RWPE2 (cell line): ENCODE data around the gene RPS5.
A peak's percentile ranks its signal among the peaks of the same experiment; 100 is the strongest.
"Not testable (repeated sequence)": the region's sequence is repeated elsewhere in the genome, so short reads cannot be mapped to it uniquely, and the experiment has no call there.

Experiments
- ATAC-seq: fragments of 200-7000 bp; cut with Tn5 transposase; 3 replicates; pipeline ENCODE4 v1.9.1; 2021; ENCODE audit warnings: low read depth
- DNase-seq: peaks from one replicate; pipeline ENCODE4 v3.0.0-alpha.2; 2020; ENCODE audit warnings: low spot score
- H3K27ac ChIP-seq: fragments of 450-650 bp; 2 replicates; pipeline ENCODE4 v1.5.1; 2017; ENCODE audit warnings: mild to moderate bottlenecking; ENCODE audit not compliant: poor library complexity, severe bottlenecking
- H3K27me3 ChIP-seq: fragments of 250-450 bp; sonication (Bioruptor Pico); 2 replicates; pipeline ENCODE4 v1.5.1; 2021; ENCODE audit warnings: mild to moderate bottlenecking, moderate library complexity; ENCODE audit not compliant: insufficient read depth, poor library complexity, severe bottlenecking
- H3K36me3 ChIP-seq: fragments of 250-450 bp; sonication (Bioruptor Pico); 2 replicates; pipeline ENCODE4 v1.5.1; 2020; ENCODE audit warnings: low read depth, mild to moderate bottlenecking, moderate library complexity
- H3K4me1 ChIP-seq: fragments of 250-450 bp; sonication (Bioruptor Pico); 2 replicates; pipeline ENCODE4 v1.5.1; 2021; ENCODE audit warnings: mild to moderate bottlenecking, moderate library complexity; ENCODE audit not compliant: insufficient read depth, poor library complexity, severe bottlenecking
- H3K4me3 ChIP-seq: fragments of 250-450 bp; sonication (Bioruptor Pico); 2 replicates; pipeline ENCODE4 v1.5.1; 2021; ENCODE audit warnings: mild to moderate bottlenecking, moderate library complexity; ENCODE audit not compliant: severe bottlenecking
- H3K9me3 ChIP-seq: fragments of 250-450 bp; sonication (Bioruptor Pico); 2 replicates; pipeline ENCODE4 v1.5.1; 2021; ENCODE audit warnings: mild to moderate bottlenecking, moderate library complexity; ENCODE audit not compliant: severe bottlenecking
- TF ChIP-seq, protein P1 (sequence below): fragments of 450-650 bp; IDR thresholded peaks from one replicate; pipeline ENCODE4 v1.5.1; 2017; ENCODE audit warnings: mild to moderate bottlenecking, moderate library complexity; ENCODE audit not compliant: poor library complexity, severe bottlenecking

RPS5 gene

DNA sequence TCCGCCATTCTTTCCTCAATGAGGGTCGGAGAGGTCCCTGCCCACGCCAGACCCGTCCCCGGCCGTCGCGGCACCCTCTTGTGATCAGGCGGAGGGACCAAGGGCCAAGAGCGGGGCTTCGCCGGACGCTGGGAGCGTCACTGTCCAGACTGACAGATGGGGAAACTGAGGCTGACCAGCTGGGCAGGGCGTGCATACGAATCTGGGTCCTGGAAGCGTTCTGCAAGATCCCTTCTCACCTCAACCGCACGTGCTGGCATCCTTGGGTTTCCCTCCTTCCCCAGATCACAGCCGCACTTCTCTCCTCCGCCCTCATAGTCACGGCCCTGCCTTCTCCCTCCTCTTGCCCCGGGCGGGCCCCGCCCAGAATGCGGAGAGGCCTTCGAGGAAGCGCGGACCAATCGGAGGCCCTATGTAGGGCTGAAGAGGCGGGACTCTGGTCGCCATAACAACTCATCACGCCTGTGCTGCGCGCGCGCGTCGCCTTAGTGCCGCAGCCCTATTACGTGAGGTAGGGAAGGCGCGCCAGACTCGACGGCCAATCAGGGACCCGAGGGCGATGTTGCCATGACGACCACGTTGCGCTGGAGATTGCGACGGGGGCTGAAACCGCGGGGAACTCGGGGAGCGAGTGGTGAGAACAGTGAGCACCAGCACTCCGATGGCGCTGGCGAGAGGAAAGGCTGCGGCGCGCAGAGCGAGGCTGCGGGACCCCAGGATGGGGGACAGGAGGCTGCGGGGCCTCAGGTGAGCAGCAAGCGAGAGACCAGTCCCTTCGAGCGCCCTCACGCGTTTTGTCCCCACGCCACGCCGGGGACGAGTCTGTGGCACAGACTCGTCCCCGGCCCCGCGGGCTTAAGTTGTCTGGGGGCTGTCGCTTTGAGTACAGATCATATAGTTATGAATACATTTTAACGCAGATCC, 14.1 kb downstream of the RPS5 start:
- Histone ChIP-seq H3K36me3 (no peaks in the 10 kb centered on the region), H3K27ac (peak overlapping the region; percentile 33), H3K9me3 (no peaks in the 10 kb centered on the region), H3K27me3 (no peaks in the 10 kb centered on the region), H3K4me3 (peak overlapping the region; percentile 60), H3K4me1 (peaks cover 4% of the 10 kb centered on the region)
- DNase-seq (peak; percentile 99), ATAC-seq (peak; percentile 93)
- TF ChIP-seq, protein P1, sequence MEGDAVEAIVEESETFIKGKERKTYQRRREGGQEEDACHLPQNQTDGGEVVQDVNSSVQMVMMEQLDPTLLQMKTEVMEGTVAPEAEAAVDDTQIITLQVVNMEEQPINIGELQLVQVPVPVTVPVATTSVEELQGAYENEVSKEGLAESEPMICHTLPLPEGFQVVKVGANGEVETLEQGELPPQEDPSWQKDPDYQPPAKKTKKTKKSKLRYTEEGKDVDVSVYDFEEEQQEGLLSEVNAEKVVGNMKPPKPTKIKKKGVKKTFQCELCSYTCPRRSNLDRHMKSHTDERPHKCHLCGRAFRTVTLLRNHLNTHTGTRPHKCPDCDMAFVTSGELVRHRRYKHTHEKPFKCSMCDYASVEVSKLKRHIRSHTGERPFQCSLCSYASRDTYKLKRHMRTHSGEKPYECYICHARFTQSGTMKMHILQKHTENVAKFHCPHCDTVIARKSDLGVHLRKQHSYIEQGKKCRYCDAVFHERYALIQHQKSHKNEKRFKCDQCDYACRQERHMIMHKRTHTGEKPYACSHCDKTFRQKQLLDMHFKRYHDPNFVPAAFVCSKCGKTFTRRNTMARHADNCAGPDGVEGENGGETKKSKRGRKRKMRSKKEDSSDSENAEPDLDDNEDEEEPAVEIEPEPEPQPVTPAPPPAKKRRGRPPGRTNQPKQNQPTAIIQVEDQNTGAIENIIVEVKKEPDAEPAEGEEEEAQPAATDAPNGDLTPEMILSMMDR: no peak

DNA sequence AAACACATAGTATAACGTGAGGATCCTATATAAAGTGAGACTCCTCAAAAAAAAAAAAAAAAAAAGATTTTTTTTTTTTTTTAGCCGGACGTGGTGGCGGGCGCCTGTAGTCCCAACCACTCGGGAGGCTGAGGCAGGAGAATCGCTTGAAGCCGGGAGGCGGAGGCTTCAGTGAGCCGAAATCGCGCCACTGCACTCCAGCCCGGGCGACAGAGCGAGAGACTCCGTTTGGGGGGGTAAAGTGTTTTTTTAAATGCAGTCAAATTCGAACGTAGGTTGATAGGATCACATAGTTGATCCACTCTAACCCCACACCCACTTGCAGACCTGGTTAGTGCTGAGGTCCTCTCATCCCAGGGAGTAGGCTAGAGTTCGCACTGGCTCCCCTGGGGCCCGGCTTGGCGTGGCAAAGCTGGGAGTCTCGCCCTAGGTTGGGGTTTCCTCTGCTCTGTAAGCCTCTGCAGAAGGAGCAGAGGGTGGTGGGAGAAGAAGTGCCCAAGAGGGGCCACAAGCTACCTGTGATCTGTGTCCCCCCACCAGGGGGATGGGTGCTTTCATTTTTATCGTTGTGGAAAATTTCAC, 14.9 kb downstream of the RPS5 start:
- no peak for ATAC-seq
- Histone ChIP-seq H3K4me1 (peaks cover 4% of the 10 kb centered on the region), H3K27ac (peak overlapping the region; percentile 25)

DNA sequence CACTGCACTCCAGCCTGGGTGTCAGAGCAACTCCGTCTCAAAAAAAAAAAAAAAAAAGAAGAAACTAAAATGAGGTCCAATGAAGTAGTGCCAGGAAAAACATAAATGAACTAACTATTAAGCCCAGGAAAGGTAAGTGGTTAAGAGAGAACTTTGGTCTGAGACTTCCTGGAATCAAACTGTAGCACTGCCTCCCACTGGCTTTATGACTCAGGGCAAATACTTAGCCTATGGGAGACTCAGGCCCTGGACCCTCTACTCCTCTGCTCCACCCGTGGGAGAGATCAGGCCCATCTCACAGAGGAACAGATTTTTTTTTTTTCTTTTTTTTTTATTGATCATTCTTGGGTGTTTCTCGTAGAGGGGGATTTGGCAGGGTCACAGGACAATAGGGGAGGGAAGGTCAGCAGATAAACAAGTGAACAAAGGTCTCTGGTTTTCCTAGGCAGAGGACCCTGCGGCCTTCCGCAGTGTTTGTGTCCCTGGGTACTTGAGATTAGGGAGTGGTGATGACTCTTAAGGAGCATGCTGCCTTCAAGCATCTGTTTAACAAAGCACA, 16.9 kb downstream of the RPS5 start:
- not testable (repeated sequence) for ATAC-seq, H3K9me3 ChIP-seq, H3K27me3 ChIP-seq, H3K27ac ChIP-seq, H3K4me3 ChIP-seq, H3K4me1 ChIP-seq, H3K36me3 ChIP-seq
- DNase-seq: peak; percentile 20

More for the DNA sequence above, 14.9 kb downstream of the RPS5 start:
- DNase-seq: no peak
- H3K27me3 ChIP-seq: no peaks in the 10 kb centered on the region
- no peaks in the 10 kb centered on the region for H3K36me3 ChIP-seq
- TF ChIP-seq, protein P1: no peak
- H3K4me3 ChIP-seq: peak overlapping the region; percentile 60
- H3K9me3 ChIP-seq: no peaks in the 10 kb centered on the region

DNA sequence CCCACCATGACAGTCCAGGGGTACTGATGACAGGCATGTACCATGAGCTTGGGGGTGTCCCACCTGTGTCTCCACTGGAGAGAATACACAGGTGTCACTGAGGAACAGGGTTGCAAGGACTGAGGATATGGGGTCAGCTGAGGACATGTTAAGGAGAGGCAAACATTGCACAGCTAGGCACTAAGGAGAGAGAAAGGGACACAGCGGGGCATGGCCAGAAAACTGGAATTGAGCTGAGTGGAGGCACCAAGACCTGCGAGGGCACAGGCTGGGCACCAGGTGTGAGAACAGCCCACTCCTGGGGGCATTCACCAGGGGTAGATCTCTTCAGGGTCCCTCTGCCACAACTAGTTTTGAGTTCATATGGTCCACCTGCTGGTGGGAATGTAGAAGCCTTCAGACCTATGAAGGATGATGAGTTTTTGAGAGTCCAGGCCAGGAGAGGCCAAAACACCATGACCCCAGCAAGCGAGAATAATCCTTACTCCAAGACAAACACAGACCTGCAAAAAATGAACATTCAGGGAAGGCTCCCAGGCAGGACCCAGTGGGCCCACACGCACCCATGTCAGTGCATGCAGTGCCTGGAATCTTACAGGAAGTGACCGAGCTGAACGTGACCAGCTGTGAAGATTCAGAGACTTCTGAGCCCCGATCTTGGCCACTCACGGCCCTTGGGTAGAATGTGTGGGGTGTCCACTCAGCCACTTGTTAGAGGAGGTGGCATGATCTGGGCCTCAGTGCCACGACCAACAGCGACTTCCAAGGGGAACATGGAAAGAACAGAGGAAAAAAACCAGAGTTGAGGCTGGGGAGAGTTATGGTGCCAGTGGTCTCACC, 20.0 kb downstream of the RPS5 start:
- Histone ChIP-seq H3K9me3 (no peaks in the 10 kb centered on the region), H3K4me1 (peaks cover 4% of the 10 kb centered on the region), H3K36me3 (no peaks in the 10 kb centered on the region; the same call in 1 of the 2 replicates), H3K27ac (peak overlapping the region; percentile 57), H3K4me3 (peak overlapping the region; percentile 86), H3K27me3 (no peaks in the 10 kb centered on the region)
- TF ChIP-seq, protein P1: peak; percentile 27
- ATAC-seq (no peak), DNase-seq (no peak)

DNA sequence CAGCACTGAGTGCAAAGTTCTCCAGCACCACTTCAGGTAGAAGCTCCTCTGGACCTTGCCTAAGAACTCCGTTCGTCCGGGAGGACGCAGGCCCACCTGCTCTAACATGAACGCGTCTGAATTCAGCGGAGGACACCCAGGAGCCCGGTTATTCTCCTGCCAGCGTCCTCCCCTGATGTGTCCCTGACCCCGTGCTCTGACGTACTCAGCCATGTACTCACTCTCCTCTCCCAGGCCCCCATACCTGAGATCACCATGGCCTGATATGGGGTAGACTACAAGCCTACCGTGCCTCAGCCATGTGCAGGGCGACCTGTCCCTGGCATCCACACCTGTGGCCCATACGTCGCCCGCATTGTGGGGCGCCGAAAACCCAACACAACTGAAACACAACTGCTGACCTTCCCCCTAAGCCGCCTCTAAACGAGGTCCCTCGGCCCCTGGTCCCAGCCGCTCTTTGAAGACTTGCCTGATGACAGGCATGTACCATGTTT, 20.6 kb downstream of the RPS5 start:
- DNase-seq: no peak
- Histone ChIP-seq H3K4me1 (no peaks in the 10 kb centered on the region), H3K27me3 (no peaks in the 10 kb centered on the region), H3K27ac (peak overlapping the region; percentile 57), H3K4me3 (peak overlapping the region; percentile 86), H3K9me3 (no peaks in the 10 kb centered on the region), H3K36me3 (peaks cover 3% of the 10 kb centered on the region)
- TF ChIP-seq, protein P1: no peak
- peak; percentile 37 for ATAC-seq
